Forelimb muscle (tissue), 1 donor: ENCODE results near the gene YBX2. TPM values are rescaled to one million over a fixed set of nuclear protein-coding genes. Genes with fewer than 3 reads are reported as not detected.
A peak's percentile ranks its signal among the peaks of the same experiment; 100 is the strongest.
"Not testable (repeated sequence)": the region's sequence is repeated elsewhere in the genome, so short reads cannot be mapped to it uniquely, and the experiment has no call there.

Source experiments
- DNase-seq: peaks from one replicate; pipeline ENCODE4 v3.0.0-alpha.2; 2013; ENCODE audit warnings: low read depth
- polyA plus RNA-seq: library from polyadenylated mRNA; unstranded; fragments of 120-200 nt; gene quantifications from one replicate; pipeline ENCODE4 v1.2.1, GENCODE V29; 2013; ENCODE audit not compliant: insufficient read length

YBX2 gene
- polyA plus RNA-seq, 1 donor = 2.4 TPM

- no peak for DNase-seq
These were observed 47.7 kb downstream of the YBX2 start for GRCh38 chr17:7246779-7247178.

- not testable (repeated sequence) for DNase-seq
These were observed 50.6 kb downstream of the YBX2 start for GRCh38 chr17:7243838-7244237.

GRCh38 chr17:7243453-7243729 is 51.0 kb downstream of the YBX2 start:
- no peak for DNase-seq

GRCh38 chr17:7242717-7243452 is 51.6 kb downstream of the YBX2 start:
- DNase-seq = peak; percentile 91

GRCh38 chr17:7241783-7242716 is 52.4 kb downstream of the YBX2 start, which contains the start of gene GABARAP:
GABARAP (minus strand) TSS chr17:7242449; CDS start chr17:7242330, 119 bp downstream.
- DNase-seq = peak; percentile 86

GRCh38 chr17:7241090-7241733 is 53.2 kb downstream of the YBX2 start:
- DNase-seq = no peak

GRCh38 chr17:7240375-7240774 is 54.1 kb downstream of the YBX2 start:
- DNase-seq = no peak

- peak; percentile 100 for DNase-seq
These were observed 55.1 kb downstream of the YBX2 start, which contains the start of gene PHF23 for GRCh38 chr17:7239091-7240027. PHF23 (minus strand) TSS chr17:7239457; CDS start chr17:7239279, 178 bp downstream.

- DNase-seq = no peak
These were observed 55.9 kb downstream of the YBX2 start for GRCh38 chr17:7238420-7239090.

Other genes starting within 250 kb of the YBX2 start
- gene CLEC10A, start 214.4 kb downstream of the YBX2 start, polyA plus RNA-seq = 2.2 TPM
- 0.11 TPM for gene ASGR2, start 179.8 kb downstream of the YBX2 start, polyA plus RNA-seq
- gene ASGR1, start 115.3 kb downstream of the YBX2 start, polyA plus RNA-seq = 2.3 TPM
- 18.0 TPM for gene DLG4, start 74.8 kb downstream of the YBX2 start, polyA plus RNA-seq
- gene ACADVL, start 74.7 kb downstream of the YBX2 start, polyA plus RNA-seq = 243 TPM
- gene DVL2, start 60.1 kb downstream of the YBX2 start, polyA plus RNA-seq = 36.2 TPM
- gene PHF23, start 55.2 kb downstream of the YBX2 start, polyA plus RNA-seq = 35.7 TPM
- 246 TPM for gene GABARAP, start 52.2 kb downstream of the YBX2 start, polyA plus RNA-seq
- 187 TPM for gene CTDNEP1, start 42.9 kb downstream of the YBX2 start, polyA plus RNA-seq
- gene ELP5, start 42.4 kb downstream of the YBX2 start, polyA plus RNA-seq = 48.5 TPM
- gene CLDN7, start 32.2 kb downstream of the YBX2 start, polyA plus RNA-seq = 0.99 TPM
- 39.2 TPM for gene SLC2A4, start 12.9 kb downstream of the YBX2 start, polyA plus RNA-seq
- 281 TPM for gene EIF5A, start 13.0 kb upstream of the YBX2 start, polyA plus RNA-seq
- gene GPS2, start 20.7 kb upstream of the YBX2 start, polyA plus RNA-seq = 60.5 TPM
- 18.7 TPM for gene NEURL4, start 34.7 kb upstream of the YBX2 start, polyA plus RNA-seq
- 11.3 TPM for gene ACAP1, start 41.9 kb upstream of the YBX2 start, polyA plus RNA-seq
- gene KCTD11, start 57.5 kb upstream of the YBX2 start, polyA plus RNA-seq = 6.5 TPM
- gene TMEM95, start 60.5 kb upstream of the YBX2 start, polyA plus RNA-seq = not detected
- 0.71 TPM for gene TNK1, start 86.5 kb upstream of the YBX2 start, polyA plus RNA-seq
- gene PLSCR3, start 99.9 kb upstream of the YBX2 start, polyA plus RNA-seq = 27.7 TPM
- 55.6 TPM for gene TMEM256, start 109.5 kb upstream of the YBX2 start, polyA plus RNA-seq
- 24.5 TPM for gene NLGN2, start 113.2 kb upstream of the YBX2 start, polyA plus RNA-seq
- not detected for gene SPEM1, start 125.7 kb upstream of the YBX2 start, polyA plus RNA-seq
- not detected for gene SPEM2, start 131.0 kb upstream of the YBX2 start, polyA plus RNA-seq
- not detected for gene SPEM3, start 134.2 kb upstream of the YBX2 start, polyA plus RNA-seq
- 0.87 TPM for gene TMEM102, start 140.8 kb upstream of the YBX2 start, polyA plus RNA-seq
- 1.4 TPM for gene FGF11, start 144.9 kb upstream of the YBX2 start, polyA plus RNA-seq
- 89.3 TPM for gene CHRNB1, start 150.4 kb upstream of the YBX2 start, polyA plus RNA-seq
- gene ZBTB4, start 185.0 kb upstream of the YBX2 start, polyA plus RNA-seq = 25.1 TPM
- gene SLC35G6, start 186.8 kb upstream of the YBX2 start, polyA plus RNA-seq = 0.15 TPM
- 53.3 TPM for gene POLR2A, start 189.7 kb upstream of the YBX2 start, polyA plus RNA-seq